ENCODE measurements around the gene FLNC.

Gene FLNC

DNA sequence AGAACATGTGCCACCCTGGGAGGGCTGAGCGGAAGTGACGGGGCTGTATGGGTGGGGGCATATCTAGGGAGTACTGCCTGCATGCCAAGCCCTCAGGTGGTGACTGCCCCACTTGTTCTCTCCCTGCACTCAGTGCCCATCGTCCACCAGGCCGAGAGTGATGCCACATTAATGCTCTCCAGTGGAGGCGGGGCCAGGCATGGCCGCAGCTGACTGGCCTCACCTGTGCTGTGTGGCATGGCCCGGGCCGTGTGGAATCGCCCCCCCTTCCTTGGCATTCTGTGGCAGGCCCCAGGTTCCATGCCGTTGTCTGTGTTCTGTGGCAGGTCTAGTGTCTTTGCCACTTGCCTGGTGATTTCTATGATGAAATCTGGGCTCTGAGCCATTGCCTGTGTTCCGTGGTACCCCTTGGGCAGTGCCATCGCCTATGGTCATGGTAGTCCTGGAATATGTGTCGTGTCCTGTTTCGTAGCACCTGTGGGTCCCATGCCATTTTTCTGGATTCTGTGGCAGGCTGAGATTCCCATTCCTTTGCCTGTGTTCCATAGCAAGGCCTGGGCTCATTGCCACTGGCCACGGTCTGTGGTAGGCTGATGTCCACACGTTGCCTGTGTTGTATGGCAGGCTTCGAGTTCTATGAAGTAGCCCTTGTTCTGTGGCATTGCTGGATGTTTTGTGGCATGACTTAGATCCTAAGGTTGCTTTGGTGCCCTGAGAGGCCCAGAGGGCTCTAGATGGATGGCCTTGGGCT lies 8.9 kb downstream of the FLNC start:
- DNase-seq (no peak), ATAC-seq (replicated peaks) (no peak)
- Mint-ChIP-seq H3K27me3 (peaks cover 0 to 17% of the 10 kb centered on the region in 2 donors), H3K4me3 (no peak overlapping the region), H3K4me1 (ENCODE audit: low read depth in 2 of 2) (peaks cover 0 to 1% of the 10 kb centered on the region in 2 donors), H3K36me3 (ENCODE audit: insufficient read depth) (no peaks in the 10 kb centered on the region), H3K27ac (no peak overlapping the region), H3K9me3 (no peaks in the 10 kb centered on the region)

DNA sequence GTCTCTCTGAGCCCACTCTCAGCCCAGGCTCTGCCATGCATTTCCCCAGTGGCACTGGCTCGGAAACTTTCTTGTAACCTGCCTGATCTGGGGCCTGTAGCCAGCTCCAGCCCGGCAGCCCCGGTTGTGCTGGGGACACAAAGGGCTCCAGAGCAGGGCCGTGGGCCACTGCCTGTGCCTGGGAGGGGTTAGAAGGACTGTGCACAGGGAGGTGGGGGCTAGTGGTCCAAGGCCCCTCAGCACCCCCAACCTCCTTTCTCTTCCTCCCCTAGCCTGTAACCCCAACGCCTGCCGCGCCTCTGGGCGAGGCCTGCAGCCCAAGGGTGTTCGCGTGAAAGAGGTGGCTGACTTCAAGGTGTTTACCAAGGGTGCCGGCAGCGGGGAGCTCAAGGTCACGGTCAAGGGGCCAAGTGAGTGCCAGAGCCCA lies 9.6 kb downstream of the FLNC start:
- Mint-ChIP-seq H3K27ac (no peak overlapping the region), H3K27me3 (peaks cover 0 to 17% of the 10 kb centered on the region in 2 donors), H3K4me3 (no peak overlapping the region), H3K9me3 (no peaks in the 10 kb centered on the region), H3K36me3 (ENCODE audit: insufficient read depth) (no peaks in the 10 kb centered on the region), H3K4me1 (ENCODE audit: low read depth in 2 of 2) (peaks cover 0 to 1% of the 10 kb centered on the region in 2 donors)
- DNase-seq (no peak), ATAC-seq (replicated peaks) (no peak)

DNA sequence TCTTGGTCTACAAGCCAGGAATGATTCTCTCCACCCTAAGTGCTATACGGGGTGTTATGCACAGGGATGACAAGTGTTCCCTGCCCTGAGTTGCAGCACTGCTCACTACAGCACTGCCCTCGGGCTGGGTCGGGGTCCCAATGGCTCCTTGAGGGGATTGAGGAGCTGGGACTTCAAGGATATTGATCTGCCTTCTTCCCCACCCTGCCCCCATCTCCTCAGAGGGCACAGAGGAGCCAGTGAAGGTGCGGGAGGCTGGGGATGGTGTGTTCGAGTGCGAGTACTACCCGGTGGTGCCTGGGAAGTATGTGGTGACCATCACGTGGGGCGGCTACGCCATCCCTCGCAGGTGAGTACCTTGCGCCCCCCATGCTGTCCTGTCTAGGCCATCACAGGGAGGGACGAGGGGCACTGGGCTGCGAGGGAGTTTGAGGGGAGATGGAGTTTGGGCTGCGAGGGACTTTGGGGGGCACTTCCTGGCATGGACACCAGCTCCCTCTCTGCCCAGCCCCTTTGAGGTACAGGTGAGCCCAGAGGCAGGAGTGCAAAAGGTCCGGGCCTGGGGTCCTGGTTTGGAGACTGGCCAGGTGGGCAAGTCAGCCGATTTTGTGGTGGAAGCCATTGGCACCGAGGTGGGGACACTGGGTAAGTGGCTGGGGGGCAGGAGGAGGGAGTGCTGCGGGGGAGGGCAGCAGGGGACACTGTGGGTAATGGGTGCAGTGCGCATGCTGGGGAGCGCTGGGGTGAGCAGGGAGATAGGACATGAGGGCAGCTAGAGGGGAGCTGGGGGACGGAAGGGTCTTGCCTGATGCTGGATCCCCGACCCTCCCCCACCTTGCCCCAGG lies 10.3 kb downstream of the FLNC start:
- H3K4me1 Mint-ChIP-seq (ENCODE audit: low read depth in 2 of 2) = peaks cover 0 to 1% of the 10 kb centered on the region in 2 donors
- ATAC-seq (replicated peaks) (no peak), DNase-seq (no peak)
- H3K36me3 Mint-ChIP-seq (ENCODE audit: insufficient read depth) = no peaks in the 10 kb centered on the region
- H3K27me3 Mint-ChIP-seq = peaks cover 0 to 17% of the 10 kb centered on the region in 2 donors
- H3K9me3 Mint-ChIP-seq = no peaks in the 10 kb centered on the region
- no peak overlapping the region for H3K4me3 Mint-ChIP-seq
- no peak overlapping the region for H3K27ac Mint-ChIP-seq

GRCh38 chr7:128841171-128841690 lies 11.0 kb downstream of the FLNC start:
- H3K9me3 Mint-ChIP-seq = no peaks in the 10 kb centered on the region
- DNase-seq (no peak), ATAC-seq (replicated peaks) (peak; percentile 35)
- no peak overlapping the region for H3K4me3 Mint-ChIP-seq
- H3K36me3 Mint-ChIP-seq (ENCODE audit: insufficient read depth) = no peaks in the 10 kb centered on the region
- H3K27ac Mint-ChIP-seq = no peak overlapping the region
- H3K4me1 Mint-ChIP-seq (ENCODE audit: low read depth in 2 of 2) = peaks cover 0 to 1% of the 10 kb centered on the region in 2 donors
- H3K27me3 Mint-ChIP-seq = peaks cover 0 to 16% of the 10 kb centered on the region in 2 donors

DNA sequence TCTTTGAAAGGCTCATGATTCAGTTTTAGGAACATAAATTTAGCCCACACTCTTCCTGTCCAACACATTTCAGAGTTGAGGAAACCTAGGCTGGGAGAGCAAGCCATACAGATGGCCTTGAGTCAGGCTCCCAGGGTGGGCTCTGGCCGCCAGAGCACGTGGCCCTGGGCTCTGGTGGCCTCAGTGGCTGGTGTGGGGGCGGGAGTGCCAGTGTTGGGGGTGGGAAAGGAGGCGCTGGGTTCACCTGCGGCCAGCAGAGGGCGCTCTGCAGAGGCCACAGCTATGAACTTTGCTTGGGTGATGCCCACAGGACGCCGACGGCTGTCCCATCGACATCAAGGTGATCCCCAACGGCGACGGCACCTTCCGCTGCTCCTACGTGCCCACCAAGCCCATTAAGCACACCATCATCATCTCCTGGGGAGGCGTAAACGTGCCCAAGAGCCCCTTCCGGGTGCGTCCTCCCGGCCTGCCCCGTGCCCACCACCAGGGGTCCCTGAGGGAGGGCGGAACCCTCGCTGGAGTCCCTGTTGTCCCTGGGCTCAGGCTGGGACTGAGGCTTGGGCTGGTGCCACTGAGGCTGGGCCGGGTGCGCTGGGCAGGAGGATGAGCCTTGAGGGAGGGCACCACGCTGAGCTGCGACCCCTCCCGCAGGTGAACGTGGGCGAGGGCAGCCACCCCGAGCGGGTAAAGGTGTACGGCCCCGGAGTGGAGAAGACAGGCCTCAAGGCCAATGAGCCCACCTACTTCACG lies 11.9 kb downstream of the FLNC start:
- Mint-ChIP-seq H3K27ac (no peak overlapping the region), H3K4me1 (ENCODE audit: low read depth in 2 of 2) (peaks cover 0 to 1% of the 10 kb centered on the region in 2 donors), H3K36me3 (ENCODE audit: insufficient read depth) (no peaks in the 10 kb centered on the region), H3K4me3 (no peak overlapping the region), H3K27me3 (peaks cover 0 to 8% of the 10 kb centered on the region in 2 donors), H3K9me3 (no peaks in the 10 kb centered on the region)
- DNase-seq (peak; percentile 44 to 55 (median 53)), ATAC-seq (replicated peaks) (peak; percentile 76)

- no peaks in the 10 kb centered on the region for H3K36me3 Mint-ChIP-seq (ENCODE audit: insufficient read depth)
- DNase-seq = no peak
These were observed 12.8 kb downstream of the FLNC start for GRCh38 chr7:128842674-128843641.

GRCh38 chr7:128843938-128844621 lies 13.9 kb downstream of the FLNC start:
- Mint-ChIP-seq H3K4me3 (no peak overlapping the region), H3K27me3 (peaks cover 0 to 8% of the 10 kb centered on the region in 2 donors), H3K27ac (no peak overlapping the region), H3K9me3 (no peaks in the 10 kb centered on the region), H3K36me3 (ENCODE audit: insufficient read depth) (no peaks in the 10 kb centered on the region), H3K4me1 (ENCODE audit: low read depth in 2 of 2) (peaks cover 0 to 1% of the 10 kb centered on the region in 2 donors)
- ATAC-seq (replicated peaks) (no peak), DNase-seq (no peak)

More at GRCh38 chr7:128842674-128843641, 12.8 kb downstream of the FLNC start:
- no peaks in the 10 kb centered on the region for H3K9me3 Mint-ChIP-seq
- no peak overlapping the region for H3K4me3 Mint-ChIP-seq
- H3K4me1 Mint-ChIP-seq (ENCODE audit: low read depth in 2 of 2) = peaks cover 0 to 1% of the 10 kb centered on the region in 2 donors
- H3K27me3 Mint-ChIP-seq = peaks cover 0 to 8% of the 10 kb centered on the region in 2 donors
- H3K27ac Mint-ChIP-seq = no peak overlapping the region
- no peak for ATAC-seq (replicated peaks)

GRCh38 chr7:128844777-128845311 lies 14.6 kb downstream of the FLNC start:
- Mint-ChIP-seq H3K4me3 (no peak overlapping the region), H3K27me3 (peaks cover 0 to 8% of the 10 kb centered on the region in 2 donors), H3K36me3 (ENCODE audit: insufficient read depth) (no peaks in the 10 kb centered on the region), H3K9me3 (no peaks in the 10 kb centered on the region), H3K4me1 (ENCODE audit: low read depth in 2 of 2) (peaks cover 0 to 1% of the 10 kb centered on the region in 2 donors), H3K27ac (no peak overlapping the region)
- DNase-seq = no peak
- no peak for ATAC-seq (replicated peaks)

- Mint-ChIP-seq H3K4me1 (ENCODE audit: low read depth in 2 of 2) (peaks cover 0 to 1% of the 10 kb centered on the region in 2 donors), H3K27me3 (peaks cover 0 to 4% of the 10 kb centered on the region in 2 donors), H3K27ac (no peak overlapping the region), H3K36me3 (ENCODE audit: insufficient read depth) (no peaks in the 10 kb centered on the region), H3K9me3 (no peaks in the 10 kb centered on the region), H3K4me3 (no peak overlapping the region)
- ATAC-seq (replicated peaks) (no peak), DNase-seq (no peak)
These were observed 15.3 kb downstream of the FLNC start for GRCh38 chr7:128845475-128845874.

DNA sequence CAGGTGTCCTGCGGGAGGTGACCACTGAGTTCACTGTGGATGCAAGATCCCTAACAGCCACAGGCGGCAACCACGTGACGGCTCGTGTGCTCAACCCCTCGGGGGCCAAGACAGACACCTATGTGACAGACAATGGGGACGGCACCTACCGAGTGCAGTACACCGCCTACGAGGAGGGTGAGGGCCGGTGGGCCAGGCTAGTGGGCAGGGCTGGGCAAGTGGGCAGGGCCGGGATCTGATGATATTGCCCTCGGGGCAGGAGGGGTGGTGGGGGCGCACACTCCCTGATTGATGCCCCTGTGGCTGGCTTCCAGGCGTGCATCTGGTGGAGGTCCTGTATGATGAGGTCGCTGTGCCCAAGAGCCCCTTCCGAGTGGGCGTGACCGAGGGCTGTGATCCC lies 15.8 kb downstream of the FLNC start:
- DNase-seq = no peak
- peaks cover 0 to 1% of the 10 kb centered on the region in 2 donors for H3K4me1 Mint-ChIP-seq (ENCODE audit: low read depth in 2 of 2)
- no peak for ATAC-seq (replicated peaks)
- H3K27ac Mint-ChIP-seq = no peak overlapping the region
- H3K27me3 Mint-ChIP-seq = no peaks in the 10 kb centered on the region
- no peaks in the 10 kb centered on the region for H3K9me3 Mint-ChIP-seq
- no peak overlapping the region for H3K4me3 Mint-ChIP-seq
- no peaks in the 10 kb centered on the region for H3K36me3 Mint-ChIP-seq (ENCODE audit: insufficient read depth)

DNA sequence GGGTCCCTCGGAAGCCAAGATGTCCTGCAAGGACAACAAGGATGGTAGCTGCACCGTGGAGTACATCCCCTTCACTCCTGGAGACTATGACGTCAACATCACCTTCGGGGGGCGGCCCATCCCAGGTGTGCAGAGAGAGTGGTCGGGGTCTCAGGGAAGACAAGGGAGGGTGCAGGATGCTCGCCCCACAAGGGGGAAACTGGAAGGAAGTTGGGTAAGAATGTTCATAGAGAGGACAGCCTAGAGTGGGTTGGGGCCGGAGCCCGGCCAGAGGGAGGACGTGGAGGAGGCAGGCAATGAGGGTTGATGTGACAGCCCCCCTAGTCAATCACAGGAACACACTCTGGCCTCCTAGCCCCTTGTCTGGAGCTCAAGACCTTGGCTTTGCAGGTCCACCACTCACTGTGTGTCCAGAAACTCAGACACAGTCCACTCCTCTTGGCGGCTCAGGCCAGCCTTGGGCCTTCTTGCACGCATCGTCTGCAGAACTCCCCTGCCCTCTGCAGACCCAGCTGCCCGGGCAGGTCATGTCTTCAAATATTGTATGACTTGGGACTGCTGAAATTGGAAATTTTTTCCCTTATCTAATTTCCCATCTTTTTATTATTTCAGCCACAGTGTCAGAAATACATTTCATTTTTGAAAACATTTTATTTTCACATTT lies 16.7 kb downstream of the FLNC start:
- no peaks in the 10 kb centered on the region for H3K36me3 Mint-ChIP-seq (ENCODE audit: insufficient read depth)
- DNase-seq (no peak), ATAC-seq (replicated peaks) (no peak)
- H3K9me3 Mint-ChIP-seq = no peaks in the 10 kb centered on the region
- no peak overlapping the region for H3K4me3 Mint-ChIP-seq
- no peaks in the 10 kb centered on the region for H3K27me3 Mint-ChIP-seq
- H3K27ac Mint-ChIP-seq = no peak overlapping the region
- H3K4me1 Mint-ChIP-seq (ENCODE audit: low read depth in 2 of 2) = peaks cover 0 to 1% of the 10 kb centered on the region in 2 donors
